Measurements from ENCODE around the gene DOCK2.
"Not testable (repeated sequence)": the region's sequence is repeated elsewhere in the genome, so short reads cannot be mapped to it uniquely, and the experiment has no call there.

DOCK2 gene

DNA sequence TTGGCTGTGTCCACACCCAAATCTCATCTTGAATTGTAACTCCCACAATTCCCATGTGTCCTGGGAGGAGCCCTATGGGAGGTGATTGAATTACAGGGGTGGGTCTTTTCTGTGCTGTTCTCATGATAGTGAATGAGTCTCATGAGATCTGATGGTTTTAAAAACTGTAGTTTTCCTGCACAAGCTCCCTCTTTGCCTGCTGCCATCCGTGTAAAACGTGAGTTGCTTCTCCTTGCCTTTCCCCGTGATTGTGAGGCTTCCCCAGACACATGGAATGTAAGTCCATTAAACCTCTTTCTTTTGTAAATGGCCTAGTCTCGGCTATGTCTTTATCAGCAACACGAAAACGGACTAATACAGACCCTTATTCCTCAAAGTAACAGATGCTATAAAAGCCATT lies 94.1 kb downstream of the DOCK2 start:
- H3K9me3 Mint-ChIP-seq, result no peaks in the 10 kb centered on the region
- H3K4me1 Mint-ChIP-seq, result peaks cover 6% of the 10 kb centered on the region
- H3K27me3 Mint-ChIP-seq, result no peaks in the 10 kb centered on the region
- peaks cover 74% of the 10 kb centered on the region for H3K36me3 Mint-ChIP-seq (ENCODE audit: low read depth)
- no peak for ATAC-seq
- no peak for DNase-seq
- no peak overlapping the region for H3K27ac Mint-ChIP-seq
- no peak overlapping the region for H3K4me3 Mint-ChIP-seq

DNA sequence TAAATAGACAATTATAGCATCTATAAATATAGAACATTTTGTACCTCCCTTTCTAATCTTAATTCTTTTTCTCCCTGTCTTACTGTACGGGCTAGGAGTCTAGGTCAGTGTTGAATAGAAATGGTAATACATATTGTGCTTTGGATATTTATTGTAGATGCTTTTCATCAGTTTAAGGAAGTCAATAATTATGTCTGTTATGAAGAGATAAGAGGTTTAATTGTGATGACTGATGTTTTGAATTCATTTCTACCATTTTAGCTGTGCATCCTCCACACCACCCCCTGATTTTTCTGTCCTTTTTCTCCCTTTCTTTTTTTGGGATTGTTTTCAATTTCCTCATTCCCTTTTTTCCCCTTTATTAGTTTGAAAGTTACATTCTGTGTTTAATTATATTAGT lies 95.8 kb downstream of the DOCK2 start:
- no peak overlapping the region for H3K4me3 Mint-ChIP-seq
- H3K27ac Mint-ChIP-seq, result no peak overlapping the region
- peaks cover 6% of the 10 kb centered on the region for H3K4me1 Mint-ChIP-seq
- DNase-seq (no peak), ATAC-seq (no peak)
- H3K9me3 Mint-ChIP-seq, result no peaks in the 10 kb centered on the region
- H3K36me3 Mint-ChIP-seq (ENCODE audit: low read depth), result peaks cover 76% of the 10 kb centered on the region
- no peaks in the 10 kb centered on the region for H3K27me3 Mint-ChIP-seq

DNA sequence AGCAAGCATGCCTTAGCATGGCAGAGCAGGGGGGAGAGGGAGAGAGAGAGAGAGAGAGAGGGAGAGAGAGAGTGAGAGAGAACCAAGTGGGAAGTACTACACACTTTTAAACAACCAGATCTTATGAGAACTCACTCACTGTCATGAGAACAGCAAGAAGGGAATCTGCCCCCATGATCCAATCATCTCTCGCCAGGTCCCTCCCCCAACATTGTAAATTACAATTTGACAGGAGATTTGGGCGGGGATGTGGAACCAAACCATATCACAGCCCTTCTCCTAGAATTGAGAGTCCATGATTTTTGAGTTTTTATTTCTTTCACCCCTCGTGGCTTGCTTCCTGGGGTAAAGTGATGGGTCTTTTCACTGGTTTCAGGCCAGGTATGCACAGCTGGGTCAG lies 98.8 kb downstream of the DOCK2 start:
- peaks cover 70% of the 10 kb centered on the region for H3K36me3 Mint-ChIP-seq (ENCODE audit: low read depth)
- H3K27me3 Mint-ChIP-seq, result no peaks in the 10 kb centered on the region
- DNase-seq, result no peak
- no peak overlapping the region for H3K4me3 Mint-ChIP-seq
- H3K9me3 Mint-ChIP-seq, result no peaks in the 10 kb centered on the region
- ATAC-seq, result no peak
- H3K27ac Mint-ChIP-seq, result no peak overlapping the region
- H3K4me1 Mint-ChIP-seq, result peaks cover 6% of the 10 kb centered on the region

DNA sequence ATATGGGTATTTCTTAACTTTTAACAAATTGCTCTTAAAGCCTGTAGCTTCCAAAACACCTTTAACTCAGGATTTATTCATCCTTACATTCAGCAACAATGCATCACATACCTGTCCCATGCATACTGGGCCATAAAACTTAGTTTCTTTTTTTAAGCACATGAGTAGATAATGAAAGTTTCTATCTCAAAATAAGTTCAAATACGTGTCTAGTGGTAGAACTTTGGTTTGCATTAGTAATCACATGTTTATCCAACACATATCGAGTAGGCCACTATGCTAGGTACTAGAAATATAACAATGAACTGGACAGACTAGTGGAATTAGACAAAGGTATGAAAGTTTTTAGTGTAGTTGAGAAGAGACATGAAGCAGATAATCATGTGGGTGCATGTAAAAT lies 99.6 kb downstream of the DOCK2 start:
- H3K27ac Mint-ChIP-seq, result no peak overlapping the region
- ATAC-seq (no peak), DNase-seq (no peak)
- no peak overlapping the region for H3K4me3 Mint-ChIP-seq
- H3K36me3 Mint-ChIP-seq (ENCODE audit: low read depth), result peaks cover 67% of the 10 kb centered on the region
- no peaks in the 10 kb centered on the region for H3K27me3 Mint-ChIP-seq
- H3K4me1 Mint-ChIP-seq, result peaks cover 6% of the 10 kb centered on the region
- H3K9me3 Mint-ChIP-seq, result no peaks in the 10 kb centered on the region

DNA sequence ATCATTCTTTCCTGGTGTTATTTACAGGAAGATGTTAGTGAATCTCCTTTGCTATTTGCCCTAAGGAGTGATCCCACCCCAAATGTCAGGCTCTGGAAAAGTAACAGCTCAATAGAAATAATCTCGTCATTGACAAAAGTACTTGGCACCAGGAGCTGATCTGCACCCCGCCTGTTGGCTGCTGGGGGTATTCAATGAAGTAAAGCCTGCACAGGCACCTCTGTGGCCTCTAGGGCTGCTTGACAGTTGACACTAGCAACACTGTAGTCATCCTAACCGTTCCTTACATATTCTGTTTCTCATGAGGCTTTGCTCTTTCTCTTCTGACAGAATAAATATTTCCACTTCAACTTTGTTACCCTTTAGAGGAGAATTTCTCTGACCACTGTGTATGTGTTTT lies 103.4 kb downstream of the DOCK2 start:
- Mint-ChIP-seq H3K9me3 (no peaks in the 10 kb centered on the region), H3K27ac (no peak overlapping the region), H3K4me3 (no peak overlapping the region), H3K36me3 (ENCODE audit: low read depth) (peaks cover 64% of the 10 kb centered on the region), H3K4me1 (peaks cover under 1% of the 10 kb centered on the region), H3K27me3 (no peaks in the 10 kb centered on the region)
- DNase-seq (no peak), ATAC-seq (no peak)

DNA sequence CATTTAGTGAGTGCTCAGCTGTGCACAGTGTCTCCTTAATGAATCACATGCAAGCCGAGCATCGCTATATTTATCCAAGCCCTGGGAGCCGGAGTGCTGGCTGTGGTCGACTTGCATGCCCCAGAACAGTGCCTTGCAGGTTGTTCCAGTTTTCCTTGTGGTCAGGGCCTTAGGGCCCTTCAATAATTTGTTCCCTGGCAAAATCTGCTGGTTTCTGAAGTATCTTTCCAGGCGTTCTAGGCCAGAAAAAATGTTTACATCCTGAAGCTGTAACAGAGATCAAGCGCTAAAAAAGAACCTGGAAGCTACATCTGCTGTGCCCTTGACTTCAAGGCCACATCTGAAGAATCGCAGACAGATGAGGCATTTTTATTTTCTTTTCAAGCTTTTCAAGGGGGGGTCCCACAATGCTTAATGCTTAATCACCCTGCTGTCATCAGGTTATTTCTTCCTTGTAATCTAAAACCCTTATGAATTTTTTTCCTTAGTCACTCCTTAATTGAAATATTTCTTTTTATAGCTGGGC lies 105.8 kb downstream of the DOCK2 start:
- Mint-ChIP-seq H3K9me3 (no peaks in the 10 kb centered on the region), H3K27me3 (no peaks in the 10 kb centered on the region), H3K36me3 (ENCODE audit: low read depth) (peaks cover 63% of the 10 kb centered on the region), H3K27ac (no peak overlapping the region), H3K4me1 (peaks cover 10% of the 10 kb centered on the region), H3K4me3 (no peak overlapping the region)
- DNase-seq (no peak), ATAC-seq (no peak)

DNA sequence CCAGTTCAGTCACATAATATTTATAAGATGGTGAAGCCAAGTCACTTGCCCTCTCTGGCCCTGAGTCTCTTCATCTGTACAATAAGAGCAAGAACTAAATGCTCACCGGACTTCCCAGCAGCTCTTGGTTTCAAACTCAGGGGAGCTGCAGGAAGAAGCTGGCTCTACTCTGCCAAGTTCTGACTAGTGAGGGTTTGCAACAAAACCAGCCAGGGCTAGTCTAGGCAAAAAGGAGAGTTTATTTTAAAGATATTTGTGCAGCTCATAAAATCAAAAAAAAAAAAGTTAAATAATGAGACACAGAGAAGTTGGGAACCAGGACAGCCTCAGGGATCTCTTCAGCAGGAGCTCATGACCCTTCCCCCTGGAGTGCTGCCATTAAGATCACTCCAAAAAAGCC lies 107.3 kb downstream of the DOCK2 start:
- no peak overlapping the region for H3K4me3 Mint-ChIP-seq
- peaks cover 10% of the 10 kb centered on the region for H3K4me1 Mint-ChIP-seq
- DNase-seq, result no peak
- no peaks in the 10 kb centered on the region for H3K27me3 Mint-ChIP-seq
- no peak for ATAC-seq
- no peaks in the 10 kb centered on the region for H3K9me3 Mint-ChIP-seq
- peaks cover 63% of the 10 kb centered on the region for H3K36me3 Mint-ChIP-seq (ENCODE audit: low read depth)
- peak overlapping the region; percentile 36 for H3K27ac Mint-ChIP-seq

DNA sequence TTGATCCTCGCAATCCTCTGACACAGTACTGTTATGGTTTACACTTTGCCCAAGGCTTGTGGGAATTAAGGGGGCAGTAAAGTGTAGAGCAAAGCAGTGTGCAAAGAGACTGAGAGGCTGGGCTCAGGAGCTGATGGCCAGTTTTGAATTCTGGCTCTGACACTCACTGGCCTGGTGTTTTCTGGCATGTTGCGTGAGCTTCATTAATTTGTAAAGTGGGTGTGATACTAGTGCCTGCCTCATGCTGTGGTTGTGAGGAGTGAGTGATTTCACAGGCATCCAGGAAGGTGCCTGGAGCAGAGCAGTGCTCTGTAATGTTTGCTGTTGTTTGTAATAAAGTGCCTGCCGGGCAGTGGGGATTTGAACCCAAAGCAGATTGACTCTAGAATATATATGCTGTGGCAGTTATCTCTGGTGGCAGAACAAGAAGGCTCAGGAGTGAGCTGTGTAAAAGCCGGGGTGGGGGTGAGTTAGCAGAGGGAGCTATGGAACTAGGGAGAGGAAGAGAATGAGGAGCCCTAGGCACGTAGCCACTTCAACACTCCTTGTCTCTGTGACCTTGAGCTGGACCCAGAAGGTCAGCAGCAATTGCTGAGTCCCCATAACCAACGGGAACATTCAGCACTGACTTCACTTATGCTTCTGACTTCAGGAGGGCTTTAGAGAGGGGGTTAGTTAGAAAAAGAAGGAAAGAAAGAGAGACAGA lies 108.5 kb downstream of the DOCK2 start:
- Mint-ChIP-seq H3K9me3 (no peaks in the 10 kb centered on the region), H3K27ac (peak overlapping the region; percentile 36), H3K4me1 (peaks cover 10% of the 10 kb centered on the region), H3K27me3 (no peaks in the 10 kb centered on the region), H3K4me3 (no peak overlapping the region), H3K36me3 (ENCODE audit: low read depth) (peaks cover 67% of the 10 kb centered on the region)
- no peak for DNase-seq
- no peak for ATAC-seq

DNA sequence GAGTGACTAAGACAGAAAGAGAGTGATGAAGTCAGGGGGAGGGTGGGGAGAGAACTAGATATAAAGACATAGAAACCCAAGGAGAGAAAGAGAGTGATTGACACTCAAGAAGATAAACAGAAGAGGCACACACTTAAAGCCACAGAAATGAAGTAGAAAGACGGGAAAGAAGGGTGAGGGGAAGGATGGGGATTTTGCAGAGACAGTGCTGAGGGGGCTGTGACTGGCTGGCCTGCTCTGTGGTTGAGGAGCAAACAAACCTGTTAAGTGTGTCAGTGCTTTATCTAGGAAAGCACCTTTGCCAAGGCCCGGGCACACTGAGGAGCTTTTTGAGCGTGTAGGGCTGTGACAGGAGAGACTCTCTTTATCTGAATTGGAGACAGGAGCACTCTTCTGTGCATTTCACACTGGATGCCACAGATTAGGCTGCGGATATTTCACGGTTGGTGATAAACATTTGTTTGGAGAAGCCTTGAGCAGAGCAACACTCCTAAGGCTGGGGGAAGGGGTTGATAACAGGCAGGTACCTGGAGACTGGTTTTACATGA lies 109.1 kb downstream of the DOCK2 start:
- Mint-ChIP-seq H3K36me3 (ENCODE audit: low read depth) (peaks cover 69% of the 10 kb centered on the region), H3K4me3 (no peak overlapping the region), H3K9me3 (no peaks in the 10 kb centered on the region), H3K27me3 (no peaks in the 10 kb centered on the region), H3K27ac (peak overlapping the region; percentile 10), H3K4me1 (peaks cover 10% of the 10 kb centered on the region)
- ATAC-seq (peak; percentile 57), DNase-seq (no peak)

DNA sequence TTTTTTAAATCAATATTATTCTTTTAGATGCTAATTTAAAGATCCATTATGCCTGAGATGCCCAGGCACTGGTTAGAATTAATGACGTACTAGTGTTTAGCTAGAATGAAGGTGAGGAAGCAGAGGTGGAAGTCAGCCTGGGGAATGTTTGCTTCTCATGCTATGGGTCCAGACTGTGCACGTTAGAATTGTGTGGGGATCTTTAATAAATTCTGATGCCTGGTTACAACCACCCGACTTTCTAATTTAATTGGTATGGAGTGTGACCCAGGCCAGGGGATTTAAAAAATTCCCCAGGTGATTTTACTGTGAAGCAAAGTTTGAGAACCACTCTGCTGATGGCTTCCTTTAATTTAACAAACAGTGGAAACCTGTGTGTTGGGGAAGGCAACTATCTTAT lies 111.1 kb downstream of the DOCK2 start:
- peaks cover 10% of the 10 kb centered on the region for H3K4me1 Mint-ChIP-seq
- ATAC-seq, result no peak
- H3K27ac Mint-ChIP-seq, result no peak overlapping the region
- H3K27me3 Mint-ChIP-seq, result no peaks in the 10 kb centered on the region
- H3K36me3 Mint-ChIP-seq (ENCODE audit: low read depth), result peaks cover 73% of the 10 kb centered on the region
- no peak for DNase-seq
- no peaks in the 10 kb centered on the region for H3K9me3 Mint-ChIP-seq
- H3K4me3 Mint-ChIP-seq, result no peak overlapping the region

DNA sequence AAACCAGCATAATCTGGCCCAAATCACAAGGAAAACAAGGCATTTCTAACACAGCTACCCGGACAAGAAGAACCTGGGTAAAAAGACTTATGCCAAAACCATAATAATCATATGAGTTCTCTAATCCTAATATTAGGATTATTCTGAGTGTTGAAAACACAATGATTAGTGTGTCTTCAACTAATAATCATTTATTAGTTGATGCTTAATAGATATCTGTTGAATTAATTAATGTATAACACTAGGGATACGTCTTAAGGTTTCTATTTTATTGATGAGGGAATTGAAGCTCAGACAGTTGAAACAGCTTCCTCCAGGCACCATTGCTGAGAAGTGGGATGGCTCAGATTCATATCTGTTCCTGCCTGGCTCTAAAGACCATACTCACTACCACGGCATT lies 112.2 kb downstream of the DOCK2 start:
- ATAC-seq (no peak), DNase-seq (no peak)
- peaks cover 70% of the 10 kb centered on the region for H3K36me3 Mint-ChIP-seq (ENCODE audit: low read depth)
- peaks cover 10% of the 10 kb centered on the region for H3K4me1 Mint-ChIP-seq
- no peaks in the 10 kb centered on the region for H3K27me3 Mint-ChIP-seq
- H3K4me3 Mint-ChIP-seq, result no peak overlapping the region
- H3K27ac Mint-ChIP-seq, result no peak overlapping the region
- no peaks in the 10 kb centered on the region for H3K9me3 Mint-ChIP-seq

DNA sequence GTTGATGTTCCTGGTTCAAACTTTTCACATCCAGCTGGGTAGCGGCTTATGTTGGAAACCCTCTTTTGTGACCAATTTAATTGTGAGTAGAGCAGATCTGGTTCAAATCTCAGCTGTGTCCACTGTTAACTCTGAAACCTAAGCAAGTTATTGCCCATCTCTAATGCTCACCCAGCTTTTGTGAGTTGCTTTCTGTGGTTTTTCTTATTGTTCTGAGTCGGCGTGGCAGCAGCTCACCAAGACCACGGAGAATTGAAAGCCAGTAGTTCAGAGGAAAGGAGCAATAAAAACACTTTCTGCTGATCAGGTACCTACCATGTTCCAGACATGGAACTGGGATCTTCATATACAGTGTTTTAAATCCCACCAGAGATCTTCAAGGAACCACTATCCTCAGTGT lies 114.4 kb downstream of the DOCK2 start:
- no peaks in the 10 kb centered on the region for H3K27me3 Mint-ChIP-seq
- no peaks in the 10 kb centered on the region for H3K9me3 Mint-ChIP-seq
- H3K4me3 Mint-ChIP-seq, result no peak overlapping the region
- H3K36me3 Mint-ChIP-seq (ENCODE audit: low read depth), result peaks cover 60% of the 10 kb centered on the region
- DNase-seq (no peak), ATAC-seq (no peak)
- no peaks in the 10 kb centered on the region for H3K4me1 Mint-ChIP-seq
- no peak overlapping the region for H3K27ac Mint-ChIP-seq

DNA sequence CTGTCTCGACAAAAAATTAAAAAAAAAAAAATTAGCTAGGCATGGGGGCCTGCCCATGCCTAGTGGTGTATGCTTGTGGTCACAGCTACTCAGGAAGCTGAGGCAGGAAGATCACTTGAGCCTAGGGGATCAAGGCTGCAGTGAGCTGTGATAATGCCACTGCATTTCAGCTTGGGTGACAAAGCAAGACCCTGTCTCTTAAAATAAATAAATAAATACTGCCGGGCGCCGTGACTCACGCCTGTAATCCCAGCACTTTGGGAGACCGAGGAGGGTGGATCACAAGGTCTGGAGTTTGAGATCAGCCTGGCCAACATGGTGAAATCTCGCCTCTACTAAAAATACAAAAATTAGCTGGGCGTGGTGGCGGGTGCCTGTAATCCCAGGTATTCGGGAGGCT lies 115.5 kb downstream of the DOCK2 start:
- not testable (repeated sequence) for H3K27ac Mint-ChIP-seq

DNA sequence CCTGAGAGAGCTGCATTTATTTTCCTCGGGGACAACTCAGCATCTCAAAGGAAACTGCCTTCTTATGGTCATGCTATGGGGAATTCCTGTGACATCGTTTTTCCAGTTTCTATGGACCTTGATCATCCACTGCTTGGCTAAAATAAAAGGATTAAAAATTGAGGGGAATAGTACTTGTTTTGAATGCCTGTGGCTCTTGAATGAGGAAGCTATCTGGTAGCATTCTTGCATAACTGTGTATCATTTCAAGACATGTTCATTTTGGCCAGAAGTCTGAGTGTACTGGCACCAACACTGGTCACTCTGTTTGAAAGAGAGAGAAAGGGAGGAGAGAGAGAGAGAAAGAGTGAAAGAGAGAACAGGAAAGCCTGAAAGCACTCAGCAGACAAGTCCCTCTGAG lies 116.7 kb downstream of the DOCK2 start:
- DNase-seq, result no peak
- no peak overlapping the region for H3K4me3 Mint-ChIP-seq
- no peak overlapping the region for H3K27ac Mint-ChIP-seq
- H3K9me3 Mint-ChIP-seq, result no peaks in the 10 kb centered on the region
- no peaks in the 10 kb centered on the region for H3K4me1 Mint-ChIP-seq
- no peaks in the 10 kb centered on the region for H3K27me3 Mint-ChIP-seq
- ATAC-seq, result no peak
- peaks cover 56% of the 10 kb centered on the region for H3K36me3 Mint-ChIP-seq (ENCODE audit: low read depth)

More for the DNA sequence above, 115.5 kb downstream of the DOCK2 start:
- not testable (repeated sequence) for H3K9me3 Mint-ChIP-seq, H3K4me3 Mint-ChIP-seq, H3K27me3 Mint-ChIP-seq, DNase-seq, H3K4me1 Mint-ChIP-seq, ATAC-seq
- H3K36me3 Mint-ChIP-seq (ENCODE audit: low read depth), result peaks cover 58% of the 10 kb centered on the region

DNA sequence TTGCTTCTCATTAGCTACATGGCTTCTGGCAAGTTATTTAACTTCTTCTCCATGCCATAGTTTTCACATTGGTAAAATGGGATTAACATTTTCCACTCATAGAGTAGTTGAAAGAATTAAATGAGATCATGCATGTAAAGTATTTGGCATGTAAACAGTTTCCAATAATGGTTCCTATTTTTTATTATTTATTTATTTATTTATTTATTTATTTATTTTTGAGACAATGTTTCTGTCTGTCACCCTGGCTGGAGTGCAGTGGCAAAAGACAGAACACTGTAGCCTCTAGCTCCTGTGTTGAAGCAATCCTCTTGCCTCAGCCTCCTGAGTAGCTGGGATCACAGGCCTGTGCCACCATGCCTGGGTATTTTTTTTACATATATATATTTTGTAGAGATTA lies 117.7 kb downstream of the DOCK2 start:
- no peak for DNase-seq
- no peak for ATAC-seq
- H3K4me1 Mint-ChIP-seq, result no peaks in the 10 kb centered on the region
- no peak overlapping the region for H3K27ac Mint-ChIP-seq
- peaks cover 50% of the 10 kb centered on the region for H3K36me3 Mint-ChIP-seq (ENCODE audit: low read depth)
- no peaks in the 10 kb centered on the region for H3K27me3 Mint-ChIP-seq
- no peak overlapping the region for H3K4me3 Mint-ChIP-seq
- H3K9me3 Mint-ChIP-seq, result no peaks in the 10 kb centered on the region

All from activated naive CD8-positive, alpha-beta T cell treated with anti-CD3 and anti-CD28 coated beads, Interleukin-2, amount 50 U/mL, for 24 hours (primary cell).